C4-2B (cell line): ENCODE measurements around the gene OSBPL10.

Experiments used
- H3K27ac ChIP-seq: fragments of 450-650 bp; 2 replicates; pipeline ENCODE4 v1.5.1; 2017
- ZFX ChIP-seq: fragments of 450-650 bp; IDR thresholded peaks from 2 replicates; pipeline ENCODE4 v1.6.1; 2017
- TF ChIP-seq, protein P1 (sequence below): fragments of 450-650 bp; conservative IDR thresholded peaks from 2 replicates; pipeline ENCODE4 v1.5.1; 2017; ENCODE audit warnings: mild to moderate bottlenecking

The OSBPL10 gene

DNA sequence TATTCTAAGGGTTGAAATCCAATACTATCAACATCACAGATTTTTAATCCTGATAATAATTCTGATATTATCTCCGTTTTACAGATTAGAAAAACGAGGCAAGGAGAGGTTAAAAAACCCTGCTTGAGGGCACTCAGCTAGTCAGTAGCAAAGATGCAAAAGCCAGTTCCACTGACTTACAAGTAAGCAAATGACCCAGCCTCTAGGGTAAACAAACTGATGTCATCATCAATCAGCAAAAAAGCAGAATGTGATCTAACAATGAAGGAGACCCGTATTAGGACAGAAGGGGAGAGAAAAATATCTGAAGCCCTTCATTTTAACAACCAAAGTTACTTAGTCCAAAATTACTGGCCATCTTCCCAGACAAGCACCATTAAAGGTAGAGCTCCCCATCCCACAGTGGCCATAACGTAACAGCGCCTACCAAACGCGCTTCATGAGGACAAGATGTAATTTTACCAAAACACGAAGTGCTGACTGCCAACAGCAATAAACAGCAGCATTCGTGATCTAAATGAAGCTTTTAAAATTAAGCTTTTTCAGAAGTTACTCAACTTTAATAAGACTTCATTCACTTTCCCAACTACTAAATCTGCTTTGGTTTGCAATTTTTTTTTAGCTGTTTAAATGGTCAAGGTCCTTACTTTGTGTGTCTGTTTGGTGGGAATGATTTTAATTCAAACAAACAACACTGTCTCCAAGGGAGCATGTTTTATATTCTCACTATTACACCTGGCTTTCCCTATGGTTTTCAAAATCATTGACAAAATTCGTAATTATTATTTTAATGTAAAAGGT, 176.6 kb downstream of the OSBPL10 start:
- TF ChIP-seq, protein P1, sequence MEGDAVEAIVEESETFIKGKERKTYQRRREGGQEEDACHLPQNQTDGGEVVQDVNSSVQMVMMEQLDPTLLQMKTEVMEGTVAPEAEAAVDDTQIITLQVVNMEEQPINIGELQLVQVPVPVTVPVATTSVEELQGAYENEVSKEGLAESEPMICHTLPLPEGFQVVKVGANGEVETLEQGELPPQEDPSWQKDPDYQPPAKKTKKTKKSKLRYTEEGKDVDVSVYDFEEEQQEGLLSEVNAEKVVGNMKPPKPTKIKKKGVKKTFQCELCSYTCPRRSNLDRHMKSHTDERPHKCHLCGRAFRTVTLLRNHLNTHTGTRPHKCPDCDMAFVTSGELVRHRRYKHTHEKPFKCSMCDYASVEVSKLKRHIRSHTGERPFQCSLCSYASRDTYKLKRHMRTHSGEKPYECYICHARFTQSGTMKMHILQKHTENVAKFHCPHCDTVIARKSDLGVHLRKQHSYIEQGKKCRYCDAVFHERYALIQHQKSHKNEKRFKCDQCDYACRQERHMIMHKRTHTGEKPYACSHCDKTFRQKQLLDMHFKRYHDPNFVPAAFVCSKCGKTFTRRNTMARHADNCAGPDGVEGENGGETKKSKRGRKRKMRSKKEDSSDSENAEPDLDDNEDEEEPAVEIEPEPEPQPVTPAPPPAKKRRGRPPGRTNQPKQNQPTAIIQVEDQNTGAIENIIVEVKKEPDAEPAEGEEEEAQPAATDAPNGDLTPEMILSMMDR: no peak
- no peak for TF ChIP-seq ZFX
- no peak overlapping the region for H3K27ac ChIP-seq

GRCh38 chr3:31802981-31803740, 177.9 kb downstream of the OSBPL10 start:
- H3K27ac ChIP-seq: no peak overlapping the region
- TF ChIP-seq, protein P1: no peak

DNA sequence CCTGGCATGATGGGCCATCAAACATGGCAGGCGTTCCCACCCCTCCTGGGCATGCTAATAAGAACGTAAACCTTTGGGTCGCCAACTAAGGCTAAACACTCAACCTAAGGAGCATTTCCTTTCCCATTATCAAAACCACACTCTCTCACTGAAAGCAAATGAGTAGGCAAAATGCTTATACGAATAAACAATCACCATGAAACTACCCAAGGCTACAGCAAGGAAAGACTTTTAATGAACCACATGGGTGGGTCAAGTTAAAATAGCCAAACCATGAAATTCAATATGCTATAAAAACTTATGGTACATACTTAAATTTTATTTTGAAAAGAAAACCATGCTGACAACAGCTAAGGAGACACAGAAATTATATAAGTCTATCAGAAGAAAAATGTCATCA, 180.6 kb downstream of the OSBPL10 start:
- no peak overlapping the region for H3K27ac ChIP-seq
- TF ChIP-seq, protein P1: no peak
- TF ChIP-seq ZFX: no peak

GRCh38 chr3:31798840-31799239, 182.2 kb downstream of the OSBPL10 start:
- no peak overlapping the region for H3K27ac ChIP-seq
- TF ChIP-seq, protein P1: no peak
- TF ChIP-seq ZFX: no peak

DNA sequence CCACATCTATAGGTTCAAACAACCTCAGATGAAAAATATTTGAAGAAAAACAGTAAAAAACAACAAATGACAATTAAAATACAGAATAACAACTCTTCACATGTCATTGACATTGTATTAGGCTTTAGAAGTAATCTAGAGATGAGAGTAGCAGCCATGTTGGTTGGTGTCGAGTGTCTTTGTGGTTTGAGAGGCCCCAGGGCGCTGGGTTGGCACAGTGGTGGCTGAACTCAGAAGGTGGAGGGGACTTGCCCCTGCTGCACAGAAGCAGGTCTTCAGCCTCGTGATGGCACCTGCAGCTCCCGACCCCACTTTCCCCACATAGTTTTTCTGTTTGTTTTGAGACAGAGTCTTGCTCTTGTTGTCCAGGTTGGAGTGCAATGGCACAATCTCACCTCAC, 187.2 kb downstream of the OSBPL10 start:
- TF ChIP-seq, protein P1: no peak
- no peak for TF ChIP-seq ZFX
- no peak overlapping the region for H3K27ac ChIP-seq

DNA sequence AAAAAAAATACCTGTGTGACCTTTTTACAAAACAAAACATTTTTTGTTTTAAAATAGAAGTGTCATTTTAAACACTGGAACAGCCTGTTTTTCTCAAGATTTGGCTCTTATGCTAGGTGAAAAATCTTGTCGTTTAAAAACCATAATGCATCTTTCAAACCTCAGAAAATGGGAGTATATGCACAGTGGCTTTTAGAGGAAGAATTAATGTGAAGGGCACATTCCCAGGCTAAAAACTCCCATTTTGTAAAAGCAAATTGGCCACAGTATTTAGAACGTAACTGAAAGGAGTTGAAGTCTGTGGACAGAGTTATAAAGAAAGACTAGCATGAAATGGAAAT, 190.0 kb downstream of the OSBPL10 start:
- no peak overlapping the region for H3K27ac ChIP-seq
- TF ChIP-seq, protein P1: no peak
- no peak for TF ChIP-seq ZFX
